Measurements from ENCODE around the gene DDX6.

GRCh38 chr11:118837868-118838267 is 46.9 kb upstream of the DDX6 start:
- TF ChIP-seq CREB5 (CRISPR knock-in tag; IDR thresholded peaks at IDR 0.05; ENCODE audit: low read depth), result no peak
- no peak for TF ChIP-seq PATZ1 (CRISPR knock-in tag; IDR thresholded peaks at IDR 0.05; ENCODE audit: borderline replicate concordance)
- no peak for TF ChIP-seq TCF4 (CRISPR knock-in tag; IDR thresholded peaks at IDR 0.05; ENCODE audit: borderline replicate concordance)
